ENCODE measurements around the gene WDR1. TPM values are rescaled to one million over a fixed set of nuclear protein-coding genes. Genes with fewer than 3 reads are reported as not detected.

WDR1 gene
- total and polyA plus RNA-seq, 2 of the 13 experiments (the other 11 are each of a cell fraction or from before 2014, with no cell fraction given), result 106 to 198 TPM

DNA sequence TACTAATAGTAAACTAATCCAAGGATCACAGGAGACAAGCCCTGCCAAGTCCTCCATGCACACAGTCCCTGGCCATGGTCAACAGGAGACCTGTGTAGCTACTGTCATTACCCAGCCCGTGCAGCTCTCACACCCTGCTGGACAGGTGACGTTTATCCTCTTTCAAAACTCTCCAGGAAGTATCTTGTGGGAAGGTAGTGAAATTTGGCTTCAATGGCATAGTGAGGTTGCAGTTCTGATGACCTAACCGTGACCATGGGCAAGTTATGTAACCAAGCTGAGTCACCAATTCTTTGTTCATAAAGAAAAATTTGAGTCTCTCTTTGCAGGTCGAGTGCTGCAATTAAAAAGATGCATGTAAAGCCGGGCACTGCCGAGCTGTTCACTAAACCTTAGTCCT lies 84.0 kb downstream of the WDR1 start (continued):
- TF ChIP-seq FOXA1 (IDR thresholded peaks at IDR 0.05) (no peak), FOXA1 (CRISPR knock-in tag; IDR thresholded peaks at IDR 0.05) (no peak), KLF9 (CRISPR knock-in tag; IDR thresholded peaks at IDR 0.05; ENCODE audit: low read depth) (no peak), ZGPAT (CRISPR knock-in tag; IDR thresholded peaks at IDR 0.05) (0 out of 2 replicates have a peak, but pooled peaks have one; percentile 23), ZNF441 (CRISPR knock-in tag; IDR thresholded peaks at IDR 0.05; ENCODE audit: borderline replicate concordance) (no peak), ZNF446 (CRISPR knock-in tag; IDR thresholded peaks at IDR 0.05) (no peak), ZNF749 (CRISPR knock-in tag; IDR thresholded peaks at IDR 0.05; ENCODE audit: borderline replicate concordance) (no peak), ZBTB7B (CRISPR knock-in tag; IDR thresholded peaks at IDR 0.05) (no peak)
- TF ChIP-seq, protein P1, sequence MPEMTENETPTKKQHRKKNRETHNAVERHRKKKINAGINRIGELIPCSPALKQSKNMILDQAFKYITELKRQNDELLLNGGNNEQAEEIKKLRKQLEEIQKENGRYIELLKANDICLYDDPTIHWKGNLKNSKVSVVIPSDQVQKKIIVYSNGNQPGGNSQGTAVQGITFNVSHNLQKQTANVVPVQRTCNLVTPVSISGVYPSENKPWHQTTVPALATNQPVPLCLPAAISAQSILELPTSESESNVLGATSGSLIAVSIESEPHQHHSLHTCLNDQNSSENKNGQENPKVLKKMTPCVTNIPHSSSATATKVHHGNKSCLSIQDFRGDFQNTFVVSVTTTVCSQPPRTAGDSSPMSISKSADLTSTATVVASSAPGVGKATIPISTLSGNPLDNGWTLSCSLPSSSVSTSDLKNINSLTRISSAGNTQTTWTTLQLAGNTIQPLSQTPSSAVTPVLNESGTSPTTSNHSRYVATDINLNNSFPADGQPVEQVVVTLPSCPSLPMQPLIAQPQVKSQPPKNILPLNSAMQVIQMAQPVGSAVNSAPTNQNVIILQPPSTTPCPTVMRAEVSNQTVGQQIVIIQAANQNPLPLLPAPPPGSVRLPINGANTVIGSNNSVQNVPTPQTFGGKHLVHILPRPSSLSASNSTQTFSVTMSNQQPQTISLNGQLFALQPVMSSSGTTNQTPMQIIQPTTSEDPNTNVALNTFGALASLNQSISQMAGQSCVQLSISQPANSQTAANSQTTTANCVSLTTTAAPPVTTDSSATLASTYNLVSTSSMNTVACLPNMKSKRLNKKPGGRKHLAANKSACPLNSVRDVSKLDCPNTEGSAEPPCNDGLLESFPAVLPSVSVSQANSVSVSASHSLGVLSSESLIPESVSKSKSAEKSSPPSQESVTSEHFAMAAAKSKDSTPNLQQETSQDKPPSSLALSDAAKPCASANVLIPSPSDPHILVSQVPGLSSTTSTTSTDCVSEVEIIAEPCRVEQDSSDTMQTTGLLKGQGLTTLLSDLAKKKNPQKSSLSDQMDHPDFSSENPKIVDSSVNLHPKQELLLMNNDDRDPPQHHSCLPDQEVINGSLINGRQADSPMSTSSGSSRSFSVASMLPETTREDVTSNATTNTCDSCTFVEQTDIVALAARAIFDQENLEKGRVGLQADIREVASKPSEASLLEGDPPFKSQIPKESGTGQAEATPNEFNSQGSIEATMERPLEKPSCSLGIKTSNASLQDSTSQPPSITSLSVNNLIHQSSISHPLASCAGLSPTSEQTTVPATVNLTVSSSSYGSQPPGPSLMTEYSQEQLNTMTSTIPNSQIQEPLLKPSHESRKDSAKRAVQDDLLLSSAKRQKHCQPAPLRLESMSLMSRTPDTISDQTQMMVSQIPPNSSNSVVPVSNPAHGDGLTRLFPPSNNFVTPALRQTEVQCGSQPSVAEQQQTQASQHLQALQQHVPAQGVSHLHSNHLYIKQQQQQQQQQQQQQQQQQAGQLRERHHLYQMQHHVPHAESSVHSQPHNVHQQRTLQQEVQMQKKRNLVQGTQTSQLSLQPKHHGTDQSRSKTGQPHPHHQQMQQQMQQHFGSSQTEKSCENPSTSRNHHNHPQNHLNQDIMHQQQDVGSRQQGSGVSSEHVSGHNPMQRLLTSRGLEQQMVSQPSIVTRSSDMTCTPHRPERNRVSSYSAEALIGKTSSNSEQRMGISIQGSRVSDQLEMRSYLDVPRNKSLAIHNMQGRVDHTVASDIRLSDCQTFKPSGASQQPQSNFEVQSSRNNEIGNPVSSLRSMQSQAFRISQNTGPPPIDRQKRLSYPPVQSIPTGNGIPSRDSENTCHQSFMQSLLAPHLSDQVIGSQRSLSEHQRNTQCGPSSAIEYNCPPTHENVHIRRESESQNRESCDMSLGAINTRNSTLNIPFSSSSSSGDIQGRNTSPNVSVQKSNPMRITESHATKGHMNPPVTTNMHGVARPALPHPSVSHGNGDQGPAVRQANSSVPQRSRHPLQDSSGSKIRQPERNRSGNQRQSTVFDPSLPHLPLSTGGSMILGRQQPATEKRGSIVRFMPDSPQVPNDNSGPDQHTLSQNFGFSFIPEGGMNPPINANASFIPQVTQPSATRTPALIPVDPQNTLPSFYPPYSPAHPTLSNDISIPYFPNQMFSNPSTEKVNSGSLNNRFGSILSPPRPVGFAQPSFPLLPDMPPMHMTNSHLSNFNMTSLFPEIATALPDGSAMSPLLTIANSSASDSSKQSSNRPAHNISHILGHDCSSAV (CRISPR knock-in tag; IDR thresholded peaks at IDR 0.05; ENCODE audit: borderline replicate concordance), result no peak
